HG03565 (cell line): ENCODE measurements around the gene UBE4A.

Source experiments
- ATAC-seq: cut with Tn5 transposase; IDR thresholded peaks from one replicate; pipeline ENCODE4 v1.9.1; 2021; ENCODE audit warnings: mild to moderate bottlenecking, moderate library complexity; ENCODE audit not compliant: unreplicated experiment

The UBE4A gene

DNA sequence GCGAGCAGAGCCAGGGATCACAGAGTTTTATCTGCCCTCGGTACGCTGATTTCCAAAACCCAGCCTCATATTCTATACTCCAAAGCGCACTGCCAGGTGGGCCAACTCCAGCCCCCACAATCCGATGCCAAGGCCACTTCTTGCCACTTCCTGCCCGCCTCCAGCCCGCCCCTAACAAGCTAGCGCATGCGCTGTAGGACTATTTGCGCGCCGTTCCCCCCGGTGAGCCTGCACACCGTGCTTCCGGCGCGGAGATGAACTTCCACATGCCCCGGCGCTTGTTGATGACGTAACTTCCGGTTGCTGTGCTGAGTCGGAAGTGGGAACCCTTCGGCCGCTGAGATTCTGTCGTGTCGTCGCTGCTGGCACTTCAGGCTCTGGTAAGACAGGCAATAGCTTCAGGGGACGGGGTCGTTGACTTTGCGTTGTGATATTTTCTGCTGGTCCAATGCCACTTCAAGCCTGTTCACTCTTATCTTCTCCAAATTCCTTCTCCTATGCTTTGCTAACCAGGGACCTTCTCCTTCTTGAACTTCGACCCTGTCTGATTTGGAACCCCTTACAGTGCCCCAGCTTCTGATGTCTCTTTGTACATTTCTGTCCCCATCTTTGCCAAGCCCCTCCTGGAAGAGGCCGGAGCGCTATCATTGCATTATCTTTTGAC is at the start of gene UBE4A:
Gene UBE4A (plus strand): TSS at position 306 of the 664 bp plus-strand sequence. CDS start 5,481 bp downstream, outside the sequence.
- ATAC-seq, result peak; percentile 93

DNA sequence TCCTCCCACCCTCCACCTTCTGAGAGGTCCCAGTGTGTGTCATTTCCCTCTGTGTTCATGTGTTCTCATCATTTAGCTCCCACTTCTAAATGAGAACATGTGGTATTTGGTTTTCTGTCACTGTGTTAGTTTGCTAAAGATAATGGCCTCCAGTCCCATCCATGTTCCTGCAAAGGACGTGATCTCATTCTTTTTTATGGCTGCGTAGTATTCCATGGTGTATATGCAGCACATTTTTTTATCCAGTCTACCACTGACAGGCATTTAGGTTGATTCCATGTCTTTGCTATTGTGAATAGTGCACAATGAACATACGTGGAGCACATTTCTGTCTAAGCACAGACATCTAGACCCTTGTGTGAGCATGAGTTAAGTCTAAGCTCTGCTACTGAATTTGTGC is 49.1 kb upstream of the UBE4A start:
- ATAC-seq, result no peak

DNA sequence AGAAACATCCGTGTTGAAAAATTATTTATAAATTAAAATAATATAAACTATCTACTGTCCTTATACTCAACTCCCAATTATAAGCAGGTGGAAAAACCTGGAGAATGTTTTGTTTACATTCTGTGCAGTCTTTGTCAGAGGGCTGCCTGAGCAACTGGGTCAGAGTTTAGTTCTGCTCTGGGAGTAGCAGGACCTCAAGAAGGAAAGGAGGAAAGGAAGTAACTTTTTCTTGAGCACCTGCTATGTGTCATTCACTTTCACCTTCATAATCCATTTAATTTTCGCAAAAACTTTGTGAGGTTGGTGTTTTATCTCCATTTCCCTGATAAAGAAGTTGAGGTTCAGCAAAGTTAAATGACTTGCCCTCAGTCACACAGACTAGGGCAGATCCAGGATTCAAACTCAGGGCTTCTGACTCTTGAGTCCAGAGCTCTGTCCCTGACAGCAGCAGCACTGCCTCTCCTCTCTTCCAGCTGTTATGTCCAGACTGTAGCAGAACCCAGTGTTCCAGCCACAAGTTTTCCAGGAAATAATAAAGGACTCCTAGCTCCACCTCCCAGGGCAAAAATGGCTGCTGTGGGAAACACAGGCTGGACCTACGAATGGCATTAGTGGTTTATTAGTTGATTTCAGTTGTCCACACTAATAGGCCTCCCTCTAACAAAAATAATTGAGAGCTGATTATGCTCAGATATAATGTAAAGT is 48.5 kb upstream of the UBE4A start:
- ATAC-seq, result no peak

GRCh38 chr11:118311518-118311917 is 47.9 kb upstream of the UBE4A start:
- ATAC-seq, result no peak

- ATAC-seq, result no peak
Observed at GRCh38 chr11:118312328-118312727, 47.1 kb upstream of the UBE4A start.

- ATAC-seq, result no peak
Observed at GRCh38 chr11:118313242-118313641, 46.2 kb upstream of the UBE4A start.

DNA sequence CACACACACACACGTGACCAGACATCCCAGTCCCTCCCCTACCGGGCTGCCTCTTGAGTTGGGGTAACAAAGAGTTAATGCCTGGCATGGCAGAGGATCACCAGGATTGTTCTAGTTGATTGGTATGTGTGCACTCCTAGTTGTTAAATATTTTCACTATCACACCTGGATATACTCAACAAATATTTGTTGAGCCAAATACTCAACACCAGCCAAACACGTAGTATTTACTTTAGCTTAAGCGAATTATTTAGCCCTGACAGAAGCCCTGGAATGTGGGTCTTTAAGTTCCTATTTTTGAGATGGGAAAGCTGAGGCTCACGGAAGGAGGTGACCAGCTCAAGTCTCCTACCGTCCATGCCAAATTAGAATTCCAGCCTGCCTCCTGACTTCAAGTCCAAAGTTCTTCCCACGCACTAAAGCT is 44.4 kb upstream of the UBE4A start:
- no peak for ATAC-seq

GRCh38 chr11:118318124-118318523 is 41.3 kb upstream of the UBE4A start:
- no peak for ATAC-seq

DNA sequence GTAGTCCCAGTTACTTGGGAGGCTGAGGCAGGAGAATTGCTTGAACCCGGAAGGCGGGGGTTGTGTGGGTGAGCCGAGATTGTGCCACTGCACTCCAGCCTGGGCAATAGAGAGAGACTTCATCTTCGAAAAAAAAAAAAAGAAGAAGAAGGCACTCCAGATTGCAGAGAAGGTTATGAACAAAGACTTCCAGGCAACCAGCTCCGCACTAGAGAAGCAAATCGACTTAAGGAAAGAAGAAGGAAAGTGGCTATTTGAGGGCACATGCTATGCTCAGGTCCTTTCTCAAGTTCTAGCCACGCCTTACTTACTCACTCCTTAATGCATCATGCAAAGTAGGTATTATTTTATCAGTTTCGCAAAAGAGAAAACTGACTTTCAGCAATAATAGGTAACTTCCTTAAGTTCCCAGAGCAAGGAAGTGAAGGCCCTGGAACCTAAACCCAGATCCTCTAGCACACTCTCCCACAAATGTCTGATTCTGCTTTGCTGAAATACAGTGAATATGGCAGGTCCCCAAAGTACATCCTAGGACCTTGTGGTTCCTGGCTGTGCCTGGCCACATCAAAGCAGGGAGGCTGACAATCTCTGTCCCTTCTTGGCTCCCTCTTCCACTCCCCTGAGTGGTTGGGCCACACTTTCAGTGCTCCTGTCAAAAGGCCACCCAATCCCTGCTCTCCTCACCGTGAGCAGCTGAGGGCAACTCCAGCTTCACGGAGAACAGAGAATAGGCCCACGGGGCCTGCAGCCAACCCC is 40.6 kb upstream of the UBE4A start:
- no peak for ATAC-seq

DNA sequence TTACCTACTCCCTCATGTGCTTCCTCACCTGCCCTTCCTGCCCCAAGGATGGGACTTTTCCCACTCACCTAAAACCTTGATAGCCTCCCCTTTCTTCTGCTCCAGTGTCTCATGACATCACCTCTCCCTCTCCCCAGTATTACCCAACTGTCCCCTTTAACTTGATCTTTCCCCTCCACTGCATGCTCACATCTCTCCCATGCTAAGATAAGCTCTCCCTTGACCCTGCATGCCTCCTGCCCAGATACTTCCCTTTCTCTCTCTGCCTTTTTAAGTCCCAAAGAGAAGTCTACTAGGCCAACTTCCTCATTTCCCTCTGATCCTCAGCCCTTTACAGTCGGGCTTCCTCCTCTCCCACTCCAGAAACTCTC is 40.1 kb upstream of the UBE4A start:
- ATAC-seq, result no peak

GRCh38 chr11:118320515-118320914 is 38.9 kb upstream of the UBE4A start:
- no peak for ATAC-seq

- no peak for ATAC-seq
Observed at GRCh38 chr11:118321386-118322082, 37.9 kb upstream of the UBE4A start.

- no peak for ATAC-seq
Observed at GRCh38 chr11:118322721-118323120, 36.7 kb upstream of the UBE4A start.

DNA sequence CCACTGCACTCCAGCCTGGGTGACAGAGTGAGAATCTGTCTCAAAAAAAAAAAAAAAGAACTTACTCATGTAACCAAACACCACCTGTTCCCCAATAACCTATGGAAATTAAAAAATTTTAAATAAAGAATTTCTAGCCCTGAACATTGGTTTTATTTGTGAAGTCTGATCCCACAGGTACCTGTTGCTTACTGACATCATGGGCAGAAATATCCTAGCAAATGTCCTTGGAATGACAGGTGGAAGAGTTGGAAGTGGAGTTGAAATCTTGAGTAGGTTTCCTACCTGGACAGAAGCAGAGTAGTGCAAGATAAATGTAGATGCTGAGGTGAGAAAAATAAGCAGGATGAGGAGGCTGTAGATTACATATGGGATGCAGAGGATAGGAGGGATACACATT is 34.1 kb upstream of the UBE4A start:
- ATAC-seq, result no peak

DNA sequence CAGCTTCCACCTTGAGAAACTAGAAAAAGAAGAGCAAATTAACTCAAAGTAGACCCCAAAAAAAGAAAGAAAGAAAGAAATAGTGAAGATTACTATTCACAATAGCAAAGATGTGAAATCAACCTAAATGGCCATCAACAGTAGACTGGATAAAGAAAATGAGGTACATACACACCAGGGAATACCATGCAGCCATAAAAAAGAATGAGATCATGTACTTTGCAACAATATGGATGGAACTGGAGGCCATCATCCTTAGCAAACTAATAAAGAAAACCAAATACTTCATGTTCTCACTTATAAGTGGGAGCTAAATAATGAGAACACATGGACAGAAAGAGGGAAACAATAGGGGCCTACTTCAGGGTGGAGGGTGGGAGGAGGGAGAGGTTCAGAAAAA is 30.7 kb upstream of the UBE4A start:
- ATAC-seq, result no peak

- no peak for ATAC-seq
Observed at GRCh38 chr11:118334745-118335144, 24.7 kb upstream of the UBE4A start.

- ATAC-seq, result no peak
Observed at GRCh38 chr11:118338637-118339061, 20.8 kb upstream of the UBE4A start.

DNA sequence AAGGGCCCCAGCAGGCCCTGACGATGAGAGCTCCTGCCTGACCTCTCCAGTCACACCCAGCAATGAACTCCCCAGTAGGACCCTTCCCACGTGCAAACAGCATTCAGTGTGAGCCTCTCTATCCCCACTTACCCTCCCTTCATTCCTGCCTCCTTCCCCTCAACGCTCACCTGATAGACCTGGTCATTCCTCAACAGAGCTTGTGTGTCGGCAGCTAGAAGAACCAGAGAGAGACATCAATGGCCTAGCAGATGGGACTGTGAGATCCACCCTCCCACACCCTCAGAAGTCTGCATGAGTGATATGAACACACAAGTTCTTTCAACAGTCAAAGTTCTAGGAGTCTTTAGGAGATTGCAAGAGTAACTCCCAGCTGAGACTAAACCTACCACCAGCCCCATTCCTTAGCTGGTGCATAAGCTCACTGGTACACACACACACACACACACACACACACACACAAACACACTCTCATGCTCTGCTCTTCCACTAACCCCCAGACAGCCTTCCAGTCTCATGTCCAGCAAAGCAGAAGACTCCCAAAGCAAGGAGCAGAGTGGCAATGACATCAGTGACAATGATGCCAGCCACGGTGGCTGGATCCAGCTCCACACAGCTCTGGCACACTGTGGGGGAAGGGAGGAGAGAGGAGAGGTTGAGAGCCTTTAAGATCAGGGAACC is 20.0 kb upstream of the UBE4A start:
- no peak for ATAC-seq

DNA sequence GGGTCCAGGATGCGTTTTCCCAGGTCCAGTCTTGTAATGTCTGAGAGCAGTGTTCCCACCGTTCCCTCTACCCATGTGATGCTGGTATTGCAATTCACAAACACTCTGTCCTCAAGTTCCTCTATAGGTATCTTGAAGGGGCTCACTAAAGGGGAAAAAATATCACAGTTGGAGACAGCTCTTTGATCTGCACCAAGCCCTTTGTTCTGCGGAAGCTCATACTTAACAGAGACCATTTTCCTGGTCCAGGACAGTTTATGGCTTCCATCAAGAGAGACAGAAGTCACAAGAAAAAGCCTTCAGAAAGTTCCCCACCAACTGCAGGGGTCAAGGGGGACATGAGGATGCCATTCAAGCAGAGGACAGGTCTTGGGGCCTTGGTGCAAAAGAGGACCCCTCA is 19.0 kb upstream of the UBE4A start:
- no peak for ATAC-seq

DNA sequence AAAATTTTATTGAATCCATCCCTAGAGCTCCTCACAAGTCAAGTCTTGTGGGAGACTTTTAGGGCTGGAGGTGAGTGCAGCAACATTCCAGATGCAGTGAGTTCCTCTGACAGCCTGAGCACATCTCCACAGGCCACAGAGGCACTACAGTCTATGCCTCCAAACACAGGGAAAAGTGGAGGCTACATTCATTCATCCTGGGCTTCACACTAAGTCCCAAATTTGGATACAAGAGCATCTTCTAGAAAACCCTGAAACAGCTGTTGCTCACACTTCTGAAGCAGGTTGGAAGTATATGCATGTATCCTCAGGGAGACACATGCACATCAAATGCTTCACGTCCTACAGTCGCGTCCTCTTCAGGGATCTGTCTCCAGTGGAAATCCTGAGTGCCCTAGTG is 18.1 kb upstream of the UBE4A start:
- ATAC-seq, result no peak
